K562 (cell line): Measurements from ENCODE around the gene MECR. TPM values are rescaled to one million over a fixed set of nuclear protein-coding genes. Genes with fewer than 3 reads are reported as not detected.
A peak's percentile ranks its signal among the peaks of the same experiment; 100 is the strongest.

Experiments
- ATAC-seq: fragments of 200-7000 bp; cut with Tn5 transposase; 3 replicates; pipeline ENCODE4 v1.9.1; 2020; ENCODE audit warnings: moderate library complexity
- BruUV-seq: library from RNA; stranded (reverse); fragments of 400-500 nt; replicated peaks from 2 replicates; lab custom pipeline; 2021; lab: Mats Ljungman, UMichigan
- CTCF ChIA-PET: fragments of 300-600 bp; formaldehyde crosslinking; extraction: SDS; loops from one replicate; lab custom pipeline; 2021; ENCODE audit warnings: low intra/inter-chr PET ratio; lab: Yijun Ruan, JAX
- POLR2A ChIA-PET: fragments of 300-600, 350-650 bp; sonication (Branson Sonifier 250); formaldehyde crosslinking; extraction: SDS; loops from one replicate; lab custom pipeline; 2021; ENCODE audit warnings: antibody characterized with exemption, inconsistent platforms; lab: Yijun Ruan, JAX
- DNase-seq, 4 experiments: peaks; one replicate each; pipeline versions ENCODE4 v3.0.0 to v3.0.0-alpha.2; 2011 to 2018; ENCODE audit warnings: low spot score in 3 of 4, mixed read lengths in 3 of 4; ENCODE audit errors: extremely low read depth in 1 of 4
- FAIRE-seq: peaks from 2 replicates; lab custom pipeline; 2011; peaks lifted over from hg19 to GRCh38; lab: Jason Lieb, UNC
- H2AFZ ChIP-seq: 2 replicates; pipeline ENCODE4 v1.6.0; 2011; ENCODE audit warnings: low read depth, low read length, control low read depth, inconsistent platforms
- H3K27ac ChIP-seq: fragments of 200-600 bp; 3 replicates; pipeline ENCODE4 v1.8.0; 2011; ENCODE audit warnings: low read depth, mild to moderate bottlenecking, control low read depth, inconsistent platforms, low read length, moderate library complexity, mixed read lengths; ENCODE audit errors: extremely low read depth
- H3K27me3 ChIP-seq, 2 experiments: fragments of 300-600 bp in 1 of 2; 2 replicates in 1 of 2; 3 replicates in 1 of 2; pipeline versions ENCODE4 v1.6.0 to v1.8.0; 2011; ENCODE audit warnings: inconsistent platforms in 2 of 2, low read length in 2 of 2, mild to moderate bottlenecking in 1 of 2, mixed read lengths in 1 of 2, moderate library complexity in 1 of 2; ENCODE audit not compliant: control insufficient read depth in 2 of 2, insufficient read depth in 2 of 2
- H3K36me3 ChIP-seq: fragments of 300-600 bp; 3 replicates; pipeline ENCODE4 v1.8.0; 2011; ENCODE audit warnings: mild to moderate bottlenecking, low read length, inconsistent platforms; ENCODE audit not compliant: control insufficient read depth, insufficient read depth
- H3K4me1 ChIP-seq, 2 experiments: fragments of 200-600 bp in 1 of 2; replicated peaks in 1 of 2; 2 replicates in 1 of 2; 3 replicates in 1 of 2; pipeline versions ENCODE4 v1.5.1 to v1.8.0; 2011; ENCODE audit warnings: inconsistent platforms in 2 of 2, low read length in 2 of 2, mild to moderate bottlenecking in 1 of 2, mixed read lengths in 1 of 2, moderate library complexity in 1 of 2; ENCODE audit not compliant: control insufficient read depth in 2 of 2, insufficient read depth in 2 of 2
- H3K4me2 ChIP-seq: 2 replicates; pipeline ENCODE4 v1.6.1; 2011; ENCODE audit warnings: low read length, control low read depth, inconsistent platforms, mixed read lengths; ENCODE audit not compliant: insufficient read depth
- H3K4me3 ChIP-seq: fragments of 200-600 bp; sonication (generic), shearing (Covaris generic); 2 replicates; pipeline ENCODE4 v1.5.1; 2016; ENCODE audit warnings: control low read depth, inconsistent platforms
- H3K79me2 ChIP-seq: fragments of 200-600 bp; 3 replicates; pipeline ENCODE4 v1.8.0; 2011; ENCODE audit warnings: low read length, inconsistent platforms; ENCODE audit not compliant: control insufficient read depth, insufficient read depth
- H3K9ac ChIP-seq, 2 experiments: 2 replicates each; pipeline versions ENCODE4 v1.6.0 to v1.6.1; 2011; ENCODE audit warnings: low read depth in 2 of 2, low read length in 2 of 2, control low read depth in 1 of 2, inconsistent platforms in 1 of 2, mild to moderate bottlenecking in 1 of 2, mixed read lengths in 1 of 2; ENCODE audit not compliant: insufficient read depth in 1 of 2
- H3K9me1 ChIP-seq: one replicate; pipeline ENCODE4 v1.6.0; 2011; ENCODE audit warnings: inconsistent platforms, mild to moderate bottlenecking, low read length, moderate library complexity; ENCODE audit not compliant: control insufficient read depth, insufficient read depth
- H3K9me3 ChIP-seq: replicated peaks from 2 replicates; pipeline ENCODE4 v1.5.1; 2011; ENCODE audit warnings: low read depth, low read length, inconsistent platforms; ENCODE audit not compliant: control insufficient read depth, insufficient read depth
- H4K20me1 ChIP-seq: replicated peaks from 2 replicates; pipeline ENCODE4 v1.6.1; 2011; ENCODE audit warnings: low read length, inconsistent platforms, mixed read lengths; ENCODE audit not compliant: control insufficient read depth, insufficient read depth
- CBX1 ChIP-seq: sonication (generic); IDR thresholded peaks from 2 replicates; pipeline ENCODE4 v1.6.1; 2016; ENCODE audit warnings: antibody characterized with exemption, low read depth, mild to moderate bottlenecking
- CREB1 ChIP-seq, 2 experiments: sonication (generic) in 1 of 2; formaldehyde crosslinking in 1 of 2; IDR thresholded peaks; 2 replicates each; pipeline versions ENCODE4 v1.6.1 to v1.8.0; 2012 to 2022; ENCODE audit warnings: inconsistent platforms in 1 of 2, mild to moderate bottlenecking in 1 of 2, missing genetic modification reagents in 1 of 2, moderate library complexity in 1 of 2
- KAT7 ChIP-seq: sonication (generic); formaldehyde crosslinking; IDR thresholded peaks from 2 replicates; pipeline ENCODE4 v1.8.0; 2022; ENCODE audit warnings: missing genetic modification reagents, mild to moderate bottlenecking, borderline replicate concordance
- NFE2 ChIP-seq: IDR thresholded peaks from 2 replicates; pipeline ENCODE4 v1.6.1; 2014; ENCODE audit warnings: antibody characterized with exemption, low read depth
- ZBTB1 ChIP-seq: sonication (generic); formaldehyde crosslinking; IDR thresholded peaks from 2 replicates; pipeline ENCODE4 v1.8.1; 2023; ENCODE audit warnings: missing genetic modification reagents, low read depth, mild to moderate bottlenecking, borderline replicate concordance
- WGBS: fragments of 100-300 bp; shearing (Covaris generic); methylation state at CpG from one replicate; pipeline ENCODE4 v1.1.6; 2016; ENCODE audit warnings: low coverage, mixed read lengths; ENCODE audit not compliant: insufficient coverage; ENCODE audit errors: missing lambda C conversion rate; 5-methylcytosine and 5-hydroxymethylcytosine counted together
- in situ Hi-C: fragments of 300-500 bp; cut with MboI; formaldehyde crosslinking; loops from 4 replicates; pipeline ENCODE4 v1.15.0; 2018; ENCODE audit warnings: inconsistent platforms, mixed read lengths
- intact Hi-C: fragments of 100-400 bp; cut with micrococcal nuclease; formaldehyde crosslinking; loops from 2 replicates; pipeline ENCODE4 v1.14.2; 2022
- polyA plus RNA-seq, 8 experiments: library from polyadenylated mRNA; depleted of rRNA in 4 of 8; stranded (reverse) in 5 of 8; unstranded in 3 of 8; fragments of >200 nt; fragmentation: Nextera tagmentation in 2 of 8; fragmentation: Illumina TruSeq in 1 of 8; extraction: Ambion mirVana in 2 of 8; extraction: Trizol in 1 of 8; gene quantifications; 2 replicates each; pipeline versions ENCODE4 v1.2.1 to v1.2.3, GENCODE V29; 2011 to 2014; ENCODE audit warnings: inconsistent platforms in 1 of 8, missing spikeins in 1 of 8
- total RNA-seq, 7 experiments: library from RNA; depleted of rRNA in 6 of 7; stranded (reverse); fragments of >200 nt in 6 of 7; fragmentation: Illumina TruSeq in 2 of 7; extraction: Trizol in 2 of 7; gene quantifications; 2 replicates each; pipeline versions ENCODE4 v1.2.1 to v1.2.3, GENCODE V29; 2011 to 2021; ENCODE audit warnings: low replicate concordance in 1 of 7
- TF ChIP-seq, protein P1 (sequence below): sonication (generic); formaldehyde crosslinking; IDR thresholded peaks from 2 replicates; pipeline ENCODE4 v1.8.0; 2023; ENCODE audit warnings: missing genetic modification reagents, mild to moderate bottlenecking, borderline replicate concordance
- TF ChIP-seq, protein P2 (sequence below): fragments of 250-450 bp; sonication (Bioruptor Pico); IDR thresholded peaks from 2 replicates; pipeline ENCODE4 v1.8.0; 2021; ENCODE audit warnings: mild to moderate bottlenecking, moderate library complexity

The MECR gene
- total and polyA plus RNA-seq, 9 of the 15 experiments (the other 6 are each of a cell fraction or from before 2014, with no cell fraction given): 10.4 to 58.6 (median 42.9) TPM

DNA sequence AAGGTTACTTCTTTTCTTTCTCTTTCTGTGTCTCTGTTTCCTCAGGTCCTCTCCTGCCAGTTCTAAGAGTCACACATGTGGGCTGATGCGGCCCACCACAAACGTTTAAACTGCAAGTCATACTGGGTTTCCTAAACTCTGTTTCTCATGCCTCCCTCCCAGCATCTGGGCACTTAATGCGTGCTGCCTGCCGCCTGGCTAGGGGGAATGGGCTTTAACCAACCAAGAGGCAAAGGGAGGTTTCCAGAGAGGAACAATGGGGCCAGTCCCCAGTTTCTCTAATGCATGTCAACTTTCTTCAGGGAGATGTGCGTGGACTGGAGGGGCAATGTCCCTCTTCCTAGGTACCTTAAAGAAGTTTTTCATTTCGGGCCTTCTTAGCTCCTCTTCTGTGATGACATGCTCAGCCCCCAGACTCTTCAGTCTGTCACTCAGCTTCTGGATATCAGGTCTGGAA lies 29.1 kb downstream of the MECR start:
- Histone ChIP-seq H3K79me2 (no peaks in the 10 kb centered on the region), H2AFZ (no peak overlapping the region), H3K4me1 (peaks cover 20 to 21% of the 10 kb centered on the region in 2 experiments), H3K27me3 (no peaks in the 10 kb centered on the region), H3K4me3 (no peak overlapping the region), H3K36me3 (peaks cover 90% of the 10 kb centered on the region), H3K9me3 (no peaks in the 10 kb centered on the region), H3K27ac (peak overlapping the region; percentile 78; the same call in 2 of the 3 replicates), H4K20me1 (no peaks in the 10 kb centered on the region), H3K4me2 (no peak overlapping the region), H3K9me1 (no peaks in the 10 kb centered on the region), H3K9ac (peak overlapping the region; percentile 55 to 57; a peak in 2 of 4 replicates)
- no peak for FAIRE-seq
- POLR2A ChIA-PET: interaction anchor here (0.7 to 2.7 kb wide), 6 partner anchors 19 to 553 kb away, joined by 3 to 21 read pairs (median 5); partner anchors contain the start of genes RNU11 and SRSF4
- intact Hi-C loops: loop anchor here (1.0 to 5.0 kb wide), 6 partner anchors 20 to 554 kb away; partner anchors contain the start of genes RNU11 and SRSF4
- in situ Hi-C loops: loop anchor here (5.0 kb wide), 1 partner anchor 164 kb away; no protein-coding TSS in a partner anchor
- TF ChIP-seq, protein P1, sequence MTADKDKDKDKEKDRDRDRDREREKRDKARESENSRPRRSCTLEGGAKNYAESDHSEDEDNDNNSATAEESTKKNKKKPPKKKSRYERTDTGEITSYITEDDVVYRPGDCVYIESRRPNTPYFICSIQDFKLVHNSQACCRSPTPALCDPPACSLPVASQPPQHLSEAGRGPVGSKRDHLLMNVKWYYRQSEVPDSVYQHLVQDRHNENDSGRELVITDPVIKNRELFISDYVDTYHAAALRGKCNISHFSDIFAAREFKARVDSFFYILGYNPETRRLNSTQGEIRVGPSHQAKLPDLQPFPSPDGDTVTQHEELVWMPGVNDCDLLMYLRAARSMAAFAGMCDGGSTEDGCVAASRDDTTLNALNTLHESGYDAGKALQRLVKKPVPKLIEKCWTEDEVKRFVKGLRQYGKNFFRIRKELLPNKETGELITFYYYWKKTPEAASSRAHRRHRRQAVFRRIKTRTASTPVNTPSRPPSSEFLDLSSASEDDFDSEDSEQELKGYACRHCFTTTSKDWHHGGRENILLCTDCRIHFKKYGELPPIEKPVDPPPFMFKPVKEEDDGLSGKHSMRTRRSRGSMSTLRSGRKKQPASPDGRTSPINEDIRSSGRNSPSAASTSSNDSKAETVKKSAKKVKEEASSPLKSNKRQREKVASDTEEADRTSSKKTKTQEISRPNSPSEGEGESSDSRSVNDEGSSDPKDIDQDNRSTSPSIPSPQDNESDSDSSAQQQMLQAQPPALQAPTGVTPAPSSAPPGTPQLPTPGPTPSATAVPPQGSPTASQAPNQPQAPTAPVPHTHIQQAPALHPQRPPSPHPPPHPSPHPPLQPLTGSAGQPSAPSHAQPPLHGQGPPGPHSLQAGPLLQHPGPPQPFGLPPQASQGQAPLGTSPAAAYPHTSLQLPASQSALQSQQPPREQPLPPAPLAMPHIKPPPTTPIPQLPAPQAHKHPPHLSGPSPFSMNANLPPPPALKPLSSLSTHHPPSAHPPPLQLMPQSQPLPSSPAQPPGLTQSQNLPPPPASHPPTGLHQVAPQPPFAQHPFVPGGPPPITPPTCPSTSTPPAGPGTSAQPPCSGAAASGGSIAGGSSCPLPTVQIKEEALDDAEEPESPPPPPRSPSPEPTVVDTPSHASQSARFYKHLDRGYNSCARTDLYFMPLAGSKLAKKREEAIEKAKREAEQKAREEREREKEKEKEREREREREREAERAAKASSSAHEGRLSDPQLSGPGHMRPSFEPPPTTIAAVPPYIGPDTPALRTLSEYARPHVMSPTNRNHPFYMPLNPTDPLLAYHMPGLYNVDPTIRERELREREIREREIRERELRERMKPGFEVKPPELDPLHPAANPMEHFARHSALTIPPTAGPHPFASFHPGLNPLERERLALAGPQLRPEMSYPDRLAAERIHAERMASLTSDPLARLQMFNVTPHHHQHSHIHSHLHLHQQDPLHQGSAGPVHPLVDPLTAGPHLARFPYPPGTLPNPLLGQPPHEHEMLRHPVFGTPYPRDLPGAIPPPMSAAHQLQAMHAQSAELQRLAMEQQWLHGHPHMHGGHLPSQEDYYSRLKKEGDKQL (CRISPR knock-in tag): 0 out of 2 replicates have a peak, but pooled peaks have one; percentile 65
- 0 out of 2 replicates have a peak, but pooled peaks have one; percentile 70 for TF ChIP-seq KAT7 (CRISPR knock-in tag)
- 0 out of 2 replicates have a peak, but pooled peaks have one; percentile 36 for TF ChIP-seq ZBTB1 (CRISPR knock-in tag)
- no peak for TF ChIP-seq CREB1 (IDR thresholded peaks at IDR 0.05)
- no peak for TF ChIP-seq CREB1 (CRISPR knock-in tag; IDR thresholded peaks at IDR 0.05)
- 0 out of 2 replicates have a peak, but pooled peaks have one; percentile 25 for TF ChIP-seq NFE2
- TF ChIP-seq, protein P2, sequence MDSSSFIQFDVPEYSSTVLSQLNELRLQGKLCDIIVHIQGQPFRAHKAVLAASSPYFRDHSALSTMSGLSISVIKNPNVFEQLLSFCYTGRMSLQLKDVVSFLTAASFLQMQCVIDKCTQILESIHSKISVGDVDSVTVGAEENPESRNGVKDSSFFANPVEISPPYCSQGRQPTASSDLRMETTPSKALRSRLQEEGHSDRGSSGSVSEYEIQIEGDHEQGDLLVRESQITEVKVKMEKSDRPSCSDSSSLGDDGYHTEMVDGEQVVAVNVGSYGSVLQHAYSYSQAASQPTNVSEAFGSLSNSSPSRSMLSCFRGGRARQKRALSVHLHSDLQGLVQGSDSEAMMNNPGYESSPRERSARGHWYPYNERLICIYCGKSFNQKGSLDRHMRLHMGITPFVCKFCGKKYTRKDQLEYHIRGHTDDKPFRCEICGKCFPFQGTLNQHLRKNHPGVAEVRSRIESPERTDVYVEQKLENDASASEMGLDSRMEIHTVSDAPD (CRISPR knock-in tag): no peak
- TF ChIP-seq CBX1: no peak
- no peak for ATAC-seq
- CTCF ChIA-PET: interaction anchor here (1.1 to 3.8 kb wide), 3 partner anchors 20 to 417 kb away, joined by 4 to 35 read pairs (median 9); partner anchors contain the start of gene SRSF4
- no peak for DNase-seq
- 86% methylated on average over 6 of the region's 6 CpGs for WGBS
- BruUV-seq: no TSS peak
